ENCODE results near the gene RABGEF1. TPM values are rescaled to one million over a fixed set of nuclear protein-coding genes. Genes with fewer than 3 reads are reported as not detected.

Gene RABGEF1
- total and polyA plus RNA-seq, 2 experiments from 2014 or later = 14.7 to 17.5 TPM

DNA sequence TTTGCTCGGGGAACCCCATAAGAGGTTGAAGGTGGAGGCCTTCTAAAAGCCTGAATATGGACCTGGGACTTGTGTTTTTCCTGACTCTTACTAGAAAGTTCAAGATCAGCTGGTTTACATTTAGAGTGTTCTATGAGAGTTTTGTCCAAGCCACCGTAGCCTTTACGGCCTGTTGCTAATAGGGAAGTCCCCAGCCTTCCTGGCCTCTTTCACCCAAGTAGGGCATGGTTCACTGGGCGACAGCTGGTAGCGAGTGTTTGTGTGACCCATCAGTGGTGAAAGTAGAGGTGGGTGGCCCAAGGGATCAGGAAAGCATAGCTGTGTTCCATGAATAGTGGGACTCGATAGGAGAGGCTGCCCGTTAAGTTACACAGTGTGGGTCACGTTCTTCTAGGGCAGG is 60.1 kb downstream of the RABGEF1 start (continued):
- TF ChIP-seq, protein P1, sequence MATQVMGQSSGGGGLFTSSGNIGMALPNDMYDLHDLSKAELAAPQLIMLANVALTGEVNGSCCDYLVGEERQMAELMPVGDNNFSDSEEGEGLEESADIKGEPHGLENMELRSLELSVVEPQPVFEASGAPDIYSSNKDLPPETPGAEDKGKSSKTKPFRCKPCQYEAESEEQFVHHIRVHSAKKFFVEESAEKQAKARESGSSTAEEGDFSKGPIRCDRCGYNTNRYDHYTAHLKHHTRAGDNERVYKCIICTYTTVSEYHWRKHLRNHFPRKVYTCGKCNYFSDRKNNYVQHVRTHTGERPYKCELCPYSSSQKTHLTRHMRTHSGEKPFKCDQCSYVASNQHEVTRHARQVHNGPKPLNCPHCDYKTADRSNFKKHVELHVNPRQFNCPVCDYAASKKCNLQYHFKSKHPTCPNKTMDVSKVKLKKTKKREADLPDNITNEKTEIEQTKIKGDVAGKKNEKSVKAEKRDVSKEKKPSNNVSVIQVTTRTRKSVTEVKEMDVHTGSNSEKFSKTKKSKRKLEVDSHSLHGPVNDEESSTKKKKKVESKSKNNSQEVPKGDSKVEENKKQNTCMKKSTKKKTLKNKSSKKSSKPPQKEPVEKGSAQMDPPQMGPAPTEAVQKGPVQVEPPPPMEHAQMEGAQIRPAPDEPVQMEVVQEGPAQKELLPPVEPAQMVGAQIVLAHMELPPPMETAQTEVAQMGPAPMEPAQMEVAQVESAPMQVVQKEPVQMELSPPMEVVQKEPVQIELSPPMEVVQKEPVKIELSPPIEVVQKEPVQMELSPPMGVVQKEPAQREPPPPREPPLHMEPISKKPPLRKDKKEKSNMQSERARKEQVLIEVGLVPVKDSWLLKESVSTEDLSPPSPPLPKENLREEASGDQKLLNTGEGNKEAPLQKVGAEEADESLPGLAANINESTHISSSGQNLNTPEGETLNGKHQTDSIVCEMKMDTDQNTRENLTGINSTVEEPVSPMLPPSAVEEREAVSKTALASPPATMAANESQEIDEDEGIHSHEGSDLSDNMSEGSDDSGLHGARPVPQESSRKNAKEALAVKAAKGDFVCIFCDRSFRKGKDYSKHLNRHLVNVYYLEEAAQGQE (IDR thresholded peaks at IDR 0.05; ENCODE audit: unreplicated experiment) = no peak

DNA sequence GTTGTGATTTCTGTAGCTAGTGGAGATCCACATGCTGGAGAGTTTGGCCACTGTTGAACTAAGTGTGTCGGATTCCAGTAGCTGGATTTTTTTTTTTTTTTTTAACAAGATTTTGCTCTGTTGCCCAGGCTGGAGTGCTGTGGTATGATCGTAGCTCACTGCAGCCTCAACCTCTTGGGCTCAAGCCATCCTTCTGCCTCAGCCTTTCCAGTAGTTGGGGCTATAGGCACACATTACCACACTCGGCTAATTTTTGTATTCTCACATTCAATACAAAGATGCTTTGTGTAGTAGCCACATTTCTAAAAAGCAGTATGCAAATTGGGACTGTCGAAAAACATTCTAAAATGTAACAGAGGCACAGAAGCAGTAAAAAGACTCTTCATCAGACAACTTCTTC is 63.5 kb downstream of the RABGEF1 start:
- ATAC-seq (no peak), DNase-seq (ENCODE audit: low spot score) (no peak)
- Mint-ChIP-seq H3K4me1 (no peaks in the 10 kb centered on the region), H3K27me3 (ENCODE audit: insufficient read depth, low read depth, poor library complexity) (no peaks in the 10 kb centered on the region), H3K4me3 (no peak overlapping the region), H3K27ac (no peak overlapping the region), H3K9me3 (no peaks in the 10 kb centered on the region), H3K36me3 (ENCODE audit: low read depth) (peaks cover 42% of the 10 kb centered on the region)
- Histone ChIP-seq H3K27ac (ENCODE audit: low read depth) (no peak overlapping the region), H3K4me1 (ENCODE audit: insufficient read depth) (no peaks in the 10 kb centered on the region), H4K20me1 (replicated peaks; ENCODE audit: insufficient read depth) (no peaks in the 10 kb centered on the region; the same call in 1 of the 2 replicates), H3K4me2 (no peak overlapping the region), H3K4me3 (no peak overlapping the region), H2AFZ (no peak overlapping the region), H3F3A (replicated peaks; ENCODE audit: low read depth) (no peaks in the 10 kb centered on the region), H3K79me2 (replicated peaks; ENCODE audit: insufficient read depth) (no peaks in the 10 kb centered on the region), H3K27me3 (ENCODE audit: insufficient read depth) (no peaks in the 10 kb centered on the region), H3K36me3 (ENCODE audit: insufficient read depth) (peaks cover 8% of the 10 kb centered on the region), H3K9me2 (ENCODE audit: insufficient read depth) (no peaks in the 10 kb centered on the region)
- TF ChIP-seq, protein P2, sequence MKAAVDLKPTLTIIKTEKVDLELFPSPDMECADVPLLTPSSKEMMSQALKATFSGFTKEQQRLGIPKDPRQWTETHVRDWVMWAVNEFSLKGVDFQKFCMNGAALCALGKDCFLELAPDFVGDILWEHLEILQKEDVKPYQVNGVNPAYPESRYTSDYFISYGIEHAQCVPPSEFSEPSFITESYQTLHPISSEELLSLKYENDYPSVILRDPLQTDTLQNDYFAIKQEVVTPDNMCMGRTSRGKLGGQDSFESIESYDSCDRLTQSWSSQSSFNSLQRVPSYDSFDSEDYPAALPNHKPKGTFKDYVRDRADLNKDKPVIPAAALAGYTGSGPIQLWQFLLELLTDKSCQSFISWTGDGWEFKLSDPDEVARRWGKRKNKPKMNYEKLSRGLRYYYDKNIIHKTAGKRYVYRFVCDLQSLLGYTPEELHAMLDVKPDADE (IDR thresholded peaks at IDR 0.05) = no peak
- TF ChIP-seq POLR2AphosphoS5 (IDR thresholded peaks at IDR 0.05; ENCODE audit: low read depth) = no peak

DNA sequence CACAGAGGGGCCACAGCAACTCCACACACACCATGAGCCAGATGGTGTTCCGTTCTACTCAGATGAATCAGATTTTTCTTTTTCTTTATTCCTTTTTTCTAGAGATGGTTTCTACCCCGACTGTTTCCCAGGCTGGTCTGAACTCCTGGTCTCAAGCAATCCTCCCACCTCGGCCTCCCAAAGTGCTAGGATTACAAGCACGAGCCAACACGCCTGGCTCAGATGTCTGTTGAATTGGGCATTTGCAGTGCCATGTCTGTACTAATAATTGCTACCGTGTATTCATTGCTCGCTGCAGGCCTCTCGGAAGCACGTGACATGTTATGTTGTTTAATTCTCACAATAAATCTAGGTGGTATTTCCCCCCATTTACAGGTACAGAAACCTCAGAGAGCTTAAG is 67.2 kb downstream of the RABGEF1 start:
- Mint-ChIP-seq H3K27me3 (ENCODE audit: insufficient read depth, low read depth, poor library complexity) (no peaks in the 10 kb centered on the region), H3K36me3 (ENCODE audit: low read depth) (peaks cover 47% of the 10 kb centered on the region), H3K4me1 (no peaks in the 10 kb centered on the region), H3K9me3 (no peaks in the 10 kb centered on the region), H3K4me3 (no peak overlapping the region), H3K27ac (no peak overlapping the region)
- no peak overlapping the region for H2AFZ ChIP-seq
- no peak overlapping the region for H3K27ac ChIP-seq (ENCODE audit: low read depth)
- H3F3A ChIP-seq (replicated peaks; ENCODE audit: low read depth) = no peaks in the 10 kb centered on the region
- no peak overlapping the region for H3K4me3 ChIP-seq
- DNase-seq (ENCODE audit: low spot score) (no peak), ATAC-seq (no peak)
- peaks cover 14% of the 10 kb centered on the region; the same call in 1 of the 2 replicates for H3K36me3 ChIP-seq (ENCODE audit: insufficient read depth)
- no peaks in the 10 kb centered on the region; the same call in 1 of the 2 replicates for H4K20me1 ChIP-seq (replicated peaks; ENCODE audit: insufficient read depth)
- TF ChIP-seq, protein P3, sequence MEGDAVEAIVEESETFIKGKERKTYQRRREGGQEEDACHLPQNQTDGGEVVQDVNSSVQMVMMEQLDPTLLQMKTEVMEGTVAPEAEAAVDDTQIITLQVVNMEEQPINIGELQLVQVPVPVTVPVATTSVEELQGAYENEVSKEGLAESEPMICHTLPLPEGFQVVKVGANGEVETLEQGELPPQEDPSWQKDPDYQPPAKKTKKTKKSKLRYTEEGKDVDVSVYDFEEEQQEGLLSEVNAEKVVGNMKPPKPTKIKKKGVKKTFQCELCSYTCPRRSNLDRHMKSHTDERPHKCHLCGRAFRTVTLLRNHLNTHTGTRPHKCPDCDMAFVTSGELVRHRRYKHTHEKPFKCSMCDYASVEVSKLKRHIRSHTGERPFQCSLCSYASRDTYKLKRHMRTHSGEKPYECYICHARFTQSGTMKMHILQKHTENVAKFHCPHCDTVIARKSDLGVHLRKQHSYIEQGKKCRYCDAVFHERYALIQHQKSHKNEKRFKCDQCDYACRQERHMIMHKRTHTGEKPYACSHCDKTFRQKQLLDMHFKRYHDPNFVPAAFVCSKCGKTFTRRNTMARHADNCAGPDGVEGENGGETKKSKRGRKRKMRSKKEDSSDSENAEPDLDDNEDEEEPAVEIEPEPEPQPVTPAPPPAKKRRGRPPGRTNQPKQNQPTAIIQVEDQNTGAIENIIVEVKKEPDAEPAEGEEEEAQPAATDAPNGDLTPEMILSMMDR (conservative IDR thresholded peaks at IDR 0.05; ENCODE audit: low read depth in 2 of 2) = no peak
- TF ChIP-seq EZH2 (IDR thresholded peaks at IDR 0.05; ENCODE audit: low read depth, unreplicated experiment) (no peak), ZNF331 (CRISPR knock-in tag; IDR thresholded peaks at IDR 0.05; ENCODE audit: low read depth) (no peak), CREB1 (CRISPR knock-in tag; IDR thresholded peaks at IDR 0.05; ENCODE audit: low read depth) (no peak), ZNF114 (CRISPR knock-in tag; IDR thresholded peaks at IDR 0.05) (no peak), JUNB (IDR thresholded peaks at IDR 0.05; ENCODE audit: unreplicated experiment) (no peak)
- TF ChIP-seq, protein P1 (IDR thresholded peaks at IDR 0.05; ENCODE audit: unreplicated experiment) = no peak
- H3K79me2 ChIP-seq (replicated peaks; ENCODE audit: insufficient read depth) = no peaks in the 10 kb centered on the region
- no peaks in the 10 kb centered on the region for H3K27me3 ChIP-seq (ENCODE audit: insufficient read depth)
- no peak overlapping the region for H3K4me2 ChIP-seq
- no peaks in the 10 kb centered on the region for H3K4me1 ChIP-seq (ENCODE audit: insufficient read depth)
- H3K9me2 ChIP-seq (ENCODE audit: insufficient read depth) = no peaks in the 10 kb centered on the region
